ENCODE measurements around the gene UNC119B.

GRCh38 chr12:120751389-120751788 is 41.1 kb downstream of the UNC119B start:
- TF ChIP-seq CTCF (IDR thresholded peaks at IDR 0.05), result no peak
- TF ChIP-seq POLR2A (IDR thresholded peaks at IDR 0.05), result no peak

Measured in testis (tissue), 2 donors.